RWPE2 (cell line): ENCODE data around the gene BCL2L12.
A peak's percentile ranks its signal among the peaks of the same experiment; 100 is the strongest.

Experiments
- ATAC-seq: fragments of 200-7000 bp; cut with Tn5 transposase; 3 replicates; pipeline ENCODE4 v1.9.1; 2021; ENCODE audit warnings: low read depth
- DNase-seq: peaks from one replicate; pipeline ENCODE4 v3.0.0-alpha.2; 2020; ENCODE audit warnings: low spot score
- H3K27ac ChIP-seq: fragments of 450-650 bp; 2 replicates; pipeline ENCODE4 v1.5.1; 2017; ENCODE audit warnings: mild to moderate bottlenecking; ENCODE audit not compliant: poor library complexity, severe bottlenecking
- H3K27me3 ChIP-seq: fragments of 250-450 bp; sonication (Bioruptor Pico); 2 replicates; pipeline ENCODE4 v1.5.1; 2021; ENCODE audit warnings: mild to moderate bottlenecking, moderate library complexity; ENCODE audit not compliant: insufficient read depth, poor library complexity, severe bottlenecking
- H3K36me3 ChIP-seq: fragments of 250-450 bp; sonication (Bioruptor Pico); 2 replicates; pipeline ENCODE4 v1.5.1; 2020; ENCODE audit warnings: low read depth, mild to moderate bottlenecking, moderate library complexity
- H3K4me1 ChIP-seq: fragments of 250-450 bp; sonication (Bioruptor Pico); 2 replicates; pipeline ENCODE4 v1.5.1; 2021; ENCODE audit warnings: mild to moderate bottlenecking, moderate library complexity; ENCODE audit not compliant: insufficient read depth, poor library complexity, severe bottlenecking
- H3K4me3 ChIP-seq: fragments of 250-450 bp; sonication (Bioruptor Pico); 2 replicates; pipeline ENCODE4 v1.5.1; 2021; ENCODE audit warnings: mild to moderate bottlenecking, moderate library complexity; ENCODE audit not compliant: severe bottlenecking
- H3K9me3 ChIP-seq: fragments of 250-450 bp; sonication (Bioruptor Pico); 2 replicates; pipeline ENCODE4 v1.5.1; 2021; ENCODE audit warnings: mild to moderate bottlenecking, moderate library complexity; ENCODE audit not compliant: severe bottlenecking
- CTCF ChIP-seq: fragments of 450-650 bp; IDR thresholded peaks from one replicate; pipeline ENCODE4 v1.5.1; 2017; ENCODE audit warnings: mild to moderate bottlenecking, moderate library complexity; ENCODE audit not compliant: poor library complexity, severe bottlenecking

The BCL2L12 gene

GRCh38 chr19:49640113-49640898, 25.4 kb upstream of the BCL2L12 start, which contains the start of gene RRAS:
RRAS (minus strand) TSS chr19:49640143; CDS start chr19:49640098, 45 bp downstream.
- ATAC-seq = peak; percentile 73

GRCh38 chr19:49641688-49642491, 23.8 kb upstream of the BCL2L12 start, which contains the start of gene SCAF1:
SCAF1 (plus strand) TSS chr19:49642209; CDS start chr19:49645027, 2,818 bp downstream.
- Histone ChIP-seq H3K27me3 (no peaks in the 10 kb centered on the region), H3K4me1 (no peaks in the 10 kb centered on the region), H3K27ac (peak within 1 kb of the TSS; percentile 99), H3K4me3 (peak within 1 kb of the TSS; percentile 76), H3K9me3 (no peaks in the 10 kb centered on the region), H3K36me3 (peaks cover 23% of the 10 kb centered on the region)
- ATAC-seq = peak; percentile 46
- DNase-seq = peak; percentile 99
- no peak for TF ChIP-seq CTCF

More at GRCh38 chr19:49640113-49640898, 25.4 kb upstream of the BCL2L12 start, which contains the start of gene RRAS:
- Histone ChIP-seq H3K9me3 (no peaks in the 10 kb centered on the region), H3K4me1 (no peaks in the 10 kb centered on the region), H3K36me3 (peaks cover 9% of the 10 kb centered on the region), H3K27me3 (no peaks in the 10 kb centered on the region), H3K27ac (peak within 1 kb of the TSS; percentile 99), H3K4me3 (peak within 1 kb of the TSS; percentile 59)
- DNase-seq = peak; percentile 99
- no peak for TF ChIP-seq CTCF

- ATAC-seq (no peak), DNase-seq (no peak)
- H3K4me3 ChIP-seq = peak overlapping the region; percentile 76
- H3K27ac ChIP-seq = peak overlapping the region; percentile 99
- peaks cover 29% of the 10 kb centered on the region for H3K36me3 ChIP-seq
- no peaks in the 10 kb centered on the region for H3K9me3 ChIP-seq
- TF ChIP-seq CTCF = no peak
- no peaks in the 10 kb centered on the region for H3K27me3 ChIP-seq
- H3K4me1 ChIP-seq = no peaks in the 10 kb centered on the region
Measured at GRCh38 chr19:49642492-49643035, 23.2 kb upstream of the BCL2L12 start.

- peaks cover 38% of the 10 kb centered on the region for H3K36me3 ChIP-seq
- H3K27ac ChIP-seq = no peak overlapping the region
- ATAC-seq = no peak
- H3K4me1 ChIP-seq = no peaks in the 10 kb centered on the region
- H3K9me3 ChIP-seq = no peaks in the 10 kb centered on the region
- DNase-seq = no peak
- no peak for TF ChIP-seq CTCF
- H3K4me3 ChIP-seq = no peak overlapping the region
- no peaks in the 10 kb centered on the region for H3K27me3 ChIP-seq
Measured at GRCh38 chr19:49643466-49643865, 22.3 kb upstream of the BCL2L12 start.
